Caco-2 (cell line): ENCODE data around the gene MCTP2. TPM values are rescaled to one million over a fixed set of nuclear protein-coding genes. Genes with fewer than 3 reads are reported as not detected.
A peak's percentile ranks its signal among the peaks of the same experiment; 100 is the strongest.
"Not testable (repeated sequence)": the region's sequence is repeated elsewhere in the genome, so short reads cannot be mapped to it uniquely, and the experiment has no call there.

Experiments used
- BruUV-seq: library from RNA; stranded (reverse); fragments of 400-500 nt; replicated peaks from 2 replicates; lab custom pipeline; 2021; lab: Mats Ljungman, UMichigan
- CTCF ChIA-PET: fragments of 300-600 bp; sonication (Branson Sonifier 250); formaldehyde crosslinking; loops from one replicate; lab custom pipeline; 2022; ENCODE audit warnings: antibody characterized with exemption; lab: Charles Lee
- POLR2A ChIA-PET: fragments of 300-600 bp; sonication (Branson Sonifier 250); formaldehyde crosslinking; loops from one replicate; lab custom pipeline; 2022; ENCODE audit warnings: antibody characterized with exemption; lab: Charles Lee
- DNase-seq, 2 experiments: peaks; one replicate each; pipeline versions ENCODE4 v3.0.0 to v3.0.0-alpha.2; 2020 to 2022
- H3K27me3 ChIP-seq: replicated peaks from 2 replicates; pipeline ENCODE4 v1.6.0; 2011; ENCODE audit warnings: low read length; ENCODE audit not compliant: control insufficient read depth, insufficient read depth
- H3K36me3 ChIP-seq: 2 replicates; pipeline ENCODE4 v1.5.1; 2011; ENCODE audit warnings: low read length; ENCODE audit not compliant: control insufficient read depth, insufficient read depth
- H3K4me1 ChIP-seq: fragments of 250-450 bp; sonication (Bioruptor Pico); 2 replicates; pipeline ENCODE4 v1.5.1; 2020; ENCODE audit warnings: mild to moderate bottlenecking
- H3K4me3 ChIP-seq: 2 replicates; pipeline ENCODE4 v1.5.1; 2011; ENCODE audit warnings: low read depth, mild to moderate bottlenecking, control low read depth, low read length
- H3K9me3 ChIP-seq: fragments of 250-450 bp; sonication (Bioruptor Pico); 2 replicates; pipeline ENCODE4 v1.5.1; 2020; ENCODE audit warnings: mild to moderate bottlenecking, moderate library complexity
- H3K27ac Mint-ChIP-seq: one replicate; pipeline ENCODE4 v1.8.0; 2022; ENCODE audit warnings: mixed read lengths; ENCODE audit not compliant: unreplicated experiment
- H3K27me3 Mint-ChIP-seq: one replicate; pipeline ENCODE4 v1.8.0; 2022; ENCODE audit warnings: mixed read lengths; ENCODE audit not compliant: insufficient read depth, unreplicated experiment
- H3K36me3 Mint-ChIP-seq: one replicate; pipeline ENCODE4 v1.8.0; 2022; ENCODE audit warnings: mild to moderate bottlenecking, mixed read lengths; ENCODE audit not compliant: insufficient read depth, unreplicated experiment
- H3K4me1 Mint-ChIP-seq: one replicate; pipeline ENCODE4 v1.8.0; 2022; ENCODE audit warnings: low read depth, mixed read lengths; ENCODE audit not compliant: unreplicated experiment
- H3K4me3 Mint-ChIP-seq: one replicate; pipeline ENCODE4 v1.8.0; 2022; ENCODE audit warnings: mild to moderate bottlenecking, moderate library complexity, mixed read lengths; ENCODE audit not compliant: unreplicated experiment
- H3K9me3 Mint-ChIP-seq: one replicate; pipeline ENCODE4 v1.8.0; 2022; ENCODE audit warnings: mixed read lengths; ENCODE audit not compliant: unreplicated experiment
- CTCF ChIP-seq, 2 experiments: fragments of 200-600 bp in 1 of 2; IDR thresholded peaks; 1 replicate in 1 of 2; 2 replicates in 1 of 2; pipeline versions ENCODE4 v1.5.1 to v1.8.0; 2011 to 2022; ENCODE audit warnings: antibody characterized with exemption in 1 of 2, control low read depth in 1 of 2, inconsistent platforms in 1 of 2, low read depth in 1 of 2, low read length in 1 of 2, mild to moderate bottlenecking in 1 of 2, moderate library complexity in 1 of 2; ENCODE audit not compliant: insufficient read depth in 1 of 2, severe bottlenecking in 1 of 2, unreplicated experiment in 1 of 2
- intact Hi-C: fragments of 100-400 bp; cut with micrococcal nuclease; formaldehyde crosslinking; loops from one replicate; pipeline ENCODE4 v1.10.0; 2022; ENCODE audit not compliant: unreplicated experiment
- total RNA-seq: library from RNA; stranded (reverse); gene quantifications from 2 replicates; pipeline ENCODE4 v1.2.3, GENCODE V29; 2022

The MCTP2 gene
- total RNA-seq, 1 experiment from 2014 or later, result 9.9 TPM

GRCh38 chr15:94242257-94242656 lies 10.9 kb downstream of the MCTP2 start:
- intact Hi-C loops, result no loop called here
- Histone ChIP-seq H3K27me3 (no peaks in the 10 kb centered on the region), H3K4me1 (peaks cover 4% of the 10 kb centered on the region), H3K36me3 (no peaks in the 10 kb centered on the region), H3K9me3 (no peaks in the 10 kb centered on the region), H3K4me3 (no peak overlapping the region)
- no peaks in the 10 kb centered on the region for H3K36me3 Mint-ChIP-seq
- ChIA-PET CTCF (no interaction called here), POLR2A (no interaction called here)
- no peak overlapping the region for H3K4me3 Mint-ChIP-seq
- no peak for DNase-seq
- no peak overlapping the region for H3K27ac Mint-ChIP-seq
- no peak for TF ChIP-seq CTCF (IDR thresholded peaks at IDR 0.05; ENCODE audit: insufficient read depth in 1 of 2, low read depth in 1 of 2, low read length in 1 of 2, severe bottlenecking in 1 of 2, unreplicated experiment in 1 of 2)
- H3K9me3 Mint-ChIP-seq, result no peaks in the 10 kb centered on the region
- no peaks in the 10 kb centered on the region for H3K27me3 Mint-ChIP-seq
- H3K4me1 Mint-ChIP-seq, result peaks cover 18% of the 10 kb centered on the region
- no TSS peak for BruUV-seq

- BruUV-seq, CTCF ChIA-PET, H3K27ac Mint-ChIP-seq: not testable (repeated sequence)
These were observed 11.6 kb downstream of the MCTP2 start for GRCh38 chr15:94243003-94243402.

GRCh38 chr15:94243418-94243817 lies 12.1 kb downstream of the MCTP2 start:
- H3K4me1 ChIP-seq, result peaks cover 14% of the 10 kb centered on the region
- Mint-ChIP-seq H3K9me3 (no peaks in the 10 kb centered on the region), H3K4me3 (no peak overlapping the region), H3K36me3 (no peaks in the 10 kb centered on the region), H3K27ac (no peak overlapping the region), H3K27me3 (no peaks in the 10 kb centered on the region), H3K4me1 (peaks cover 28% of the 10 kb centered on the region)
- no peak for TF ChIP-seq CTCF (IDR thresholded peaks at IDR 0.05; ENCODE audit: insufficient read depth in 1 of 2, low read depth in 1 of 2, low read length in 1 of 2, severe bottlenecking in 1 of 2, unreplicated experiment in 1 of 2)
- CTCF ChIA-PET, result no interaction called here
- H3K27me3 ChIP-seq, result no peaks in the 10 kb centered on the region
- no peak for DNase-seq
- H3K9me3 ChIP-seq, result no peaks in the 10 kb centered on the region
- BruUV-seq, result no TSS peak
- intact Hi-C loops, result no loop called here
- POLR2A ChIA-PET, result no interaction called here
- H3K36me3 ChIP-seq, result no peaks in the 10 kb centered on the region
- H3K4me3 ChIP-seq, result no peak overlapping the region

More at GRCh38 chr15:94243003-94243402, 11.6 kb downstream of the MCTP2 start:
- H3K9me3 ChIP-seq, H3K27me3 Mint-ChIP-seq, intact Hi-C loops, H3K4me3 ChIP-seq, H3K36me3 Mint-ChIP-seq, H3K36me3 ChIP-seq, H3K27me3 ChIP-seq, DNase-seq, H3K9me3 Mint-ChIP-seq, H3K4me3 Mint-ChIP-seq, POLR2A ChIA-PET: not testable (repeated sequence)
- H3K4me1 ChIP-seq, result peaks cover 11% of the 10 kb centered on the region
- peaks cover 25% of the 10 kb centered on the region for H3K4me1 Mint-ChIP-seq

- H3K27ac Mint-ChIP-seq, result peak overlapping the region; percentile 39
- no peaks in the 10 kb centered on the region for H3K9me3 Mint-ChIP-seq
- peaks cover 27% of the 10 kb centered on the region for H3K4me1 ChIP-seq
- no peak overlapping the region for H3K4me3 ChIP-seq
- CTCF ChIA-PET, result no interaction called here
- DNase-seq, result no peak
- H3K36me3 ChIP-seq, result no peaks in the 10 kb centered on the region
- H3K9me3 ChIP-seq, result no peaks in the 10 kb centered on the region
- peaks cover 27% of the 10 kb centered on the region for H3K4me1 Mint-ChIP-seq
- POLR2A ChIA-PET, result no interaction called here
- H3K4me3 Mint-ChIP-seq, result no peak overlapping the region
- intact Hi-C loops, result no loop called here
- no peaks in the 10 kb centered on the region for H3K27me3 Mint-ChIP-seq
- H3K36me3 Mint-ChIP-seq, result no peaks in the 10 kb centered on the region
- TF ChIP-seq CTCF (IDR thresholded peaks at IDR 0.05; ENCODE audit: insufficient read depth in 1 of 2, low read depth in 1 of 2, low read length in 1 of 2, severe bottlenecking in 1 of 2, unreplicated experiment in 1 of 2), result no peak
- no TSS peak for BruUV-seq
- no peaks in the 10 kb centered on the region for H3K27me3 ChIP-seq
These were observed 14.7 kb downstream of the MCTP2 start for GRCh38 chr15:94246016-94246415.
